Stimulated activated CD4-positive, alpha-beta T cell treated with anti-CD3 and anti-CD28 coated beads, Interleukin-4, amount 100 ng/mL, for 48 hours (primary cell): ENCODE measurements around the gene VAT1.

Source experiments
- DNase-seq, 2 donors: peaks; one replicate each; pipeline ENCODE4 v3.0.0-alpha.2; 2020; ENCODE audit warnings: low read depth in 2 of 2

Gene VAT1

DNA sequence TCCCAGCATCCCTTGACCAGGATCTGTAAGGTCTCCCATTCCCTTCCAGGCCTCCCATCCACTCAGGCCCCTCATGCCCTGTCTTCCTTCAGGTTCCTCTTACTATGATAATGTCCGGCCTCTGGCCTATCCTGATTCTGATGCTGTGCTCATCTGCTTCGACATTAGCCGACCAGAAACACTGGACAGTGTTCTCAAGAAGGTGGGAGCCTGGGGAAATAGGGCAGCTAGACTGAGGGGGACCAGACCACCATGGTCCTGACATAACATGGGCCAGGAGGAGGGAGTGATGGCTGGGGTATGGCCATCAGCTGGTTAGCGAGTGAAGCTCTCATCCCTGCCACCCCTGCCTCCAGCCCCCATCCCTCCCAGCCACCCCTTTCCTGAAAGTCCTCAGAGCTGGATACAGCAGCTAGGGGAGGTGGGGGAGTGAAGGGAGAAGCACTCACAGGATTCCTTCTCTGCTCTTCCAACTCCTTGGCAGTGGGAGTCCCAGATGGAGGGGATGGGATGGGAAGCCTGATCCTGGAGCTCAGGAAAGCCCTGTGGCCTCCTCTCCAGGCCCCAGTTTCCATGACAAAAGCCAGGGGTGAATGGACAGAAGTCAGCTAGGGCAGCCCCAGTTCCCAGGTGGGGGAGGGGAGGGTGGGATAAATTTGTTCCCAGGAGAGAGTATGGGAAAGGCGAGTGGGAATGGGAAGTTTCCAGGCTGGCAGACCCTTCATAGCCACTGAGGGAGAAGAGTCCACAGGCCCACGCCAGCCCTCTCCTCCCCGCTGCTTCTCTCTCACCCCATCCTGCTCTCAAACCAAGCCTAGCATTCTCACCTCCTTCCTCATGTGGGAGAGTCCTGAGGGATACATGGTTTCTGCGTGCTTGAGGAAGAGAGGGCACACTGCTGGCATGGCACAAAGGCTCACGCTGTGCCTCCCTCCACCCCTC lies 5.2 kb upstream of the VAT1 start:
- no peak for DNase-seq

DNA sequence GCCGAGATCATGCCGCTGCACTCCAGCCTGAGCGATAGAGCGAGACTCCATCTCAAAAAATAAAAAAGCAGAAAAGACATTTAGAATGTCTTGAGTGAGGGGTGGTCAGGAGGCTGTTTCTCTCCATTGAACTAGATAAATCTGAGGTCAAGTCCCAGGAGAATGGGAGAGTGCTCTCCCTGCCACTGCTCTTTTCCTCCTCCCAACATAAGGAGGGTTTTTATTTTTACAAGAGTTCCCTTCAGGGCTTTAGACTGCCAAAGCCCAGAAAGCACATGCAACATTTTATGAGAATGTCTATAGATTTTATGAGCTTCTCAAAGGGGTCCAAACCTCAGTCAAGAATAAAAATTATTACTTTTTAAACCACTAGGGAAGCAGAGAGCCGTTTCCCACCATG lies 4.4 kb upstream of the VAT1 start:
- no peak for DNase-seq

DNA sequence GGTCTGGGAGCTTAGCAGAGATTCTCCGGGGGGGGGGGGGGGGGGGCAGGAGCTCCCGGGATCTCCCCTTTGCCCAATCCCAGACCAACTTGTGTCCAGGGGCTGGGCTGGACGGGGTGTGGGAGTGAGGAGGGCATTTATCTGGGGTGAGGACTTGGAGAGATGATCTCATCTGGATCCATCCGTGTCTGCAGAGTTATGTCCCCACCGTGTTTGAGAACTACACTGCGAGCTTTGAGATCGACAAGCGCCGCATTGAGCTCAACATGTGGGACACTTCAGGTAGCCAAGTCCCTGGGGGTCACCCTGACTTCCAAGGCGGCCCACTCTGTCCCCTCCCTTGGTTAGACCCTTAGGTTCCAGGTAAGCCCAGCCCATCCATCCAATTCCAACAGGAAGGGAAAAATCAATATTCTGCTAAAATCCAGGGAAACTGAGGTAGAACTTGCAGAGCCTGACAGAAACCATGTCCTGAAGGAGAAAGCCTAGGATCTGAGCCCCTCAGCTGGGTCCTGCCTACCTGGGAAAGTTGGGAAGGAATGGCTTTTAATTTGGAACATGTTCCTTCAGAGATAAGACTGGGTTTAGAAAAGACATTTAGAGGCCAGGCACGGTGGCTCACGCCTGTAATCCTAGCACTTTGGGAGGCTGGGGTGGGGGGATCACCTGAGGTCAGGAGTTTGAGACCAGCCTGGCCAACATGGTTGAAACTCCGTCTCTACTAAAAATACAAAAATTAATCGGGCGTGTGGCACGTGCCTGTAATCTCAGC lies 3.8 kb upstream of the VAT1 start:
- DNase-seq = no peak

DNA sequence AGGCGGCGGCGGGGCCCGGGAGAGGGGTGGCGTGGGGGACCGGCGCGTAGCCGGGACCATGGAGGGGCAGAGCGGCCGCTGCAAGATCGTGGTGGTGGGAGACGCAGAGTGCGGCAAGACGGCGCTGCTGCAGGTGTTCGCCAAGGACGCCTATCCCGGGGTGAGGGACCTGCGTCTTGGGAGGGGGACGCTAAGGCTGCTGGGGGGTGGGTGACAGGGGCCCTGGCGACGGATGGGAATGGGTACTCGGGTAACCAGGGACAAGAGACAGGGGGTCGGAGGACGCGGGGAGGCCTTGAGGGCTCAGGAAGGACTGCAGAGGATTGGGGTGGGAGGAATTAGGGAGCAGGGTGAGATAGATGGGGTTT lies 3.1 kb upstream of the VAT1 start:
- DNase-seq = no peak

DNA sequence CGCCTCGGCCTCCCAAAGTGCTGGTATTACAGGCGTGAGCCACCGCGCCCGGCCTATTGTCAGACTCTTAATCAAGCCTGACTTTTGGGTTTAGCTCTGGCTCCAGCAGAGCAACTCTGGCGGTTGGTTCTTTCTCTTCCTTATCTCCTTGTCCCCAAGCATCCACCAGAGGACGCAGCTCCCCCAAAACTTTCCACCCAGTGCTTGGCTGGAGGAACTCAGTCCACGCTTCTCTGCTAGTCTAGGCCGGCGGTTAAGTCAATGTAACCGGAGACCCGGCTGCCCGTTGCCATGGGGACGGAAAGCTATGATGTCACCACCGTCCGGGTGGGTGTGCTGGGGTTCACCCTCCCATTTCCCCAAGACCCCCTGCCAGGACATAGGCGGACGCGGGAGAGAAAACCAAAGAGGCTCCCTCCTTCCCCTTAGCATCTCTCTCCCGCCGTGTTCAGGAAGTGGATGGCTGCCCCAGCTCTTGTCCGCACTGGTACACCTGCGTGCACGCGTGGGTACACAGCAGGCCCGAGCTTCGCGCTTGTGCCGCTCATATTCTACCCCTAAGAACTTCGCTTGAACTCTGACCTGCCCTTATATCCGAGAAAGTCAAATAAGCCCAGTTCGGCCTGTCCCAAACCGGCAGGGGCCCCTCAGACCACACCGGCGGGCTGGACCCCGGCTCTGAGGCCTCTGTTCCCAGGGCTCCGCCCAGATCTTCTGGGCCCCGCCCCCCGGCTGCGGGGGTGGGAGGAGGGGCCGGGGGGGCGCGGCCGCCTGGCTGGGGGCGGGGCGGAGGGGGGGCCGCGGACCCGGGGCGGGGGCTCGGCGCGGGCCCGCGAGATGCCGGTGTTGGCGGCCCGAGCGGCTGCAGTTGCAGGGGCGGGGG lies 2.5 kb upstream of the VAT1 start, which contains the start of gene RND2:
Gene RND2 (plus strand): TSS at position 825 of the 883 bp plus-strand sequence. CDS start 117 bp downstream, outside the sequence.
- peak; percentile 63 to 76 for DNase-seq

DNA sequence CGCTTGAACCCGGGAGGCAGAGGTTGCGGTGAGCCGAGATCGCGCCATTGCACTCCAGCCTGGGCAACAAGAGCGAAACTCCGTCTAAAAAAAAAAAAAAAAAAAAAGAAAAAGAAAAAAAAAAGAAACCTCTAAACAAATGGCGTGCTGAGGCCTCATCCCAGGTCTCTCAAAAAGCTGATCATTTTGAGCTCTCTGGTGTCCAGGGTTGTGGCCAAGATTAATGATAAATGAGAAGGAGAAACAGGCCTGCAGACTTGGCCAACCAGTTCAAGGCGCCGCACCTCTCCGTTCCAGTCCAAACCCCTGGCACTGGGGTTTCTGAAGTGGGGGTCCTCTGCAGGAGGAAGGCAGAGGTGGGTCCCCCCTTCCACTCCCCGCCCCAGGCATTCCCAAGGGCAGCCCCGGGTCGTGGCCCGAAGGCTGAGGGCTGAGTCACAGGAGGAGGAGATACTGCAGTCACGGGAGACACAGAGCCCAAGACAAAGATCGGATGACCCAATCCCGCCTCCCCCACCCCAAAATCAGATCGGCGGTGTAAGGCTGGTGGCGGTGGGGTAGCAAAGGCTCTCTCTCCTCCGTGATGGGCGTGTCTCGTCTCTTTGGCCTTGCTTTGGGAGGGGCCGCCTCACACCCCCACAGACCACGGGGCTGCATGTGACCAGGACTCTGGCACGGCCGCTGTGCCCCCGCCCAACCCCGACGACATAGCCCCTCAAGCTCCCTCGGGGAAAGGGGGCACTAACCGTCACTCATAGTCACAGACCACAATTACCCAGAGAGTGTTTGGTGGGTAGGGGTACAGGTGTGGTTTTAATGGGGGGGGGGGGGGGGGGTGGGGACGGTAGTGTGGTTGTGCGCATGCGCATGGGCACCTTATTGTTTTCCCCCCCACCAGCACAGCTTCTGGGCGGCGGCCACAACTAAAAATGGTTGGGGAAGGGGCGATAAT lies 1.1 kb downstream of the VAT1 start:
- no peak for DNase-seq

DNA sequence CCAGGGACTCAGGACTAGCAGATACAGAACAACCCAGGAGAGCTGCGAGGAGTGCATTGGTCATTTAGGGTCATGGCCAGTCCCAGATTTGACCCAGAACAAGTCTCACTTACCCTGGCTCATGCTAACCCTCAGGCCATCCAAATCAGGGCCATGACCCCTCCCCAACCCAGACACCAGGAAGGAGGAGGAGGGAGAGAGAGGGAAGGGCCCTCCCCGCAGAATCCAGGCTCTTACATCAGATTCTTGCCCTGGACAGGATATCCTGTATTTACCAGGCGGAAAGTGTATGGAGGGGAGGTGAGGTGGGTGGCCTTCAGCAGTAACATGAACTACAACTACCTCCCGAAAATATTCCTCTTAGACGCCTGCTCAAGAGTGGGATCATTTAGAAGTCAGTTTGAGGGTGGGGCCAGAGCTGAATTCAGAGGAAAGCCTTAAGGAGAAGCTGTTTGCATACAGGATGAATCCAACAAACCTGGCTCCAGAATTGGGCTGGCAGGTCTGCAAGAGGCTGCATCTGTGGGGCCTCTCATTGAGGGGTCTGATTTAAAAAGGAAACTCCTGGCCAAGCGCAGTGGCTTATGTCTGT lies 2.1 kb downstream of the VAT1 start:
- no peak for DNase-seq

DNA sequence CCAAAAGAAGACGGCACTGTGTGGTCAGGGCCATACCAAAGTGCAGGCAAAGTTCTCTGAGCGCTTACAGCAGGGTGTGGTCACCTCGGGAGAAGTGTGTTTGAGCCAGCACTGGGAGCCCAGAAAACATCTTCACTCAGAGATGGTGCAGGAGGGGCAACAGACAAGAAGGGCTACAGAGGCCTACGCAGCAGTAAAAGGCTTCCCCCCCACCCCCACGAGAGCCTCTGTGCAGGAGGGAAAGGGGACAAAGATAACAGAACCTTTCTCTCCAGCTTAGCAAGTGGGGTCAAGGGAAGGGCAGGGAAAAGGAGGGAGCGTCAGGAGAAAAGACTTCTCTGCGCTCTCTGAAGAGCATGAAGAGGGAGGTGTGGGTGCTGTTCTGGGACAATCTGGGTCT lies 2.8 kb downstream of the VAT1 start:
- DNase-seq = no peak

DNA sequence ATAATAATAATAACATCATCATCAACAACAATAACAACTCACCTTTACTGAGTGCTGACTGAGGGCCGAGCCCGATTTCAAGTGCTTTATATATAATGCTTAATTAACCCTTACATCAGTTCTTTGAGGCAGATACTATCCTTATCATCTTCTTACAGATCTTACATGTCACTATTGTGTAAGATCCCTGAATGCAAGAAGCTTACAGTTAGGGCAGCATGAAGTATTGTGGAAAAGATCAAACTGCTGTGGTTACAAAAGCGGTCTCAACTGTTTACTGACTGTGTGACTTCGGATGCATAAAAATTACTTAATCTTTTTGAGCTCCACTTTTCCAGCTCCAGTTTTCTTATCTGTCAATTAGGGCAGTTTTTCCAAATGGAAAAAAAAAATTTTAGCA lies 3.3 kb downstream of the VAT1 start:
- DNase-seq = no peak

DNA sequence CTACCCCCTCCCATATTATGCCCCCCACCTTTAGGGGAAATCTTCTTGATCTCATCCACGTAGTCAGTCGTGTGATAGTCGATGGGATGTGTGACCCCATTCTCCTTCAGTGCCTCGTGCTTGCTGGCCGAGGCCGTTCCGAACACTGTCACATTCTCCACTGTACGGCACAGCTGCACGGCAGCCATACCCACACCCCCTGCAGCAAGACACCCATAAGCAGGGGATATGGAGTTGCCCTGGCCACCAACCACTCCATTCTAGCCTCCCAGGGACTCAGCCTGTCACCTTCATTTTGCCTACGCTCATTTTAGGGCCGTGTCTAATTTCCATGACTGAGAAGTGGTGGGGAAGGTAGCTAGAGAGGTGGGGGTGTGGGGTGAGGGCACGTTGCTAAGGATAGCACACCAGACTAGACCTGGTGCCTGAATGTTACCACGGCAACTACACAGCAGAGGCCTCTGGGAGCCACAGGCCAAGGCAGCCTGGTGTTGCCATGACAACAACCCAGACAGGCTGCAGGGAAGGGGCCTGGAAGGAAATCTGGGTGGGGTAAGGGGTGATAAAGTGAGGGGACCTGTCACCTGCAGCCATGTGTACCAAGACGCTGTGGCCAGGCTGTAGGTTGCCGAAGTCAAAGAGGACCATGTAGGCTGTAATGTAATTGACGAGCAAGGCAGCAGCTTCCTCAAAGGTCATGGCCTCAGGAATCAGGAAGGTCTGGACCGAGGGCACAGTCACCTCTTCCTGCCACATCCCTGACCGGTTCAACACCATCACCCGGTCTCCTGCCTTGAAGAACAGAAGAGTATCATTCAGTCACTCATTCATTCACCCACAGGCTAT lies 4.0 kb downstream of the VAT1 start:
- no peak for DNase-seq

DNA sequence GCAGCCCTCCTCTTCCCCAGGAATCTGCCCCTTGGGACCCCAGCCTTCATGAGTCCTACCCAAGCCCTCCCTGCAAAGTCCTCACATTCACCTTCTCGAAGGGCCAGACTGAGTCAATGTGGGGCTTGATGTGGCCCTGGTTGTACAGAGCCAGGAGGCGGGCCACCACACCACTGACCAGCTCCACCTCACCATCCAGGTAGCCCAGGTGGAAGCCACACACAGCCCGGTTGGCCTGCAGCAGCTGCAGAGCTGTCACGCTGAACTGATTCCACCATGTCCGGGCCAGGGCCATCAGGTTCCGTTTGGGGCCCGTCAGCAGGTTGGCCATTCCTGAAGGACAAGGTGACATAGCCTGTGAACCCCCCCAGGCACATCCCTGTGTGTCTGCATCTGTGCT lies 6.0 kb downstream of the VAT1 start:
- no peak for DNase-seq

DNA sequence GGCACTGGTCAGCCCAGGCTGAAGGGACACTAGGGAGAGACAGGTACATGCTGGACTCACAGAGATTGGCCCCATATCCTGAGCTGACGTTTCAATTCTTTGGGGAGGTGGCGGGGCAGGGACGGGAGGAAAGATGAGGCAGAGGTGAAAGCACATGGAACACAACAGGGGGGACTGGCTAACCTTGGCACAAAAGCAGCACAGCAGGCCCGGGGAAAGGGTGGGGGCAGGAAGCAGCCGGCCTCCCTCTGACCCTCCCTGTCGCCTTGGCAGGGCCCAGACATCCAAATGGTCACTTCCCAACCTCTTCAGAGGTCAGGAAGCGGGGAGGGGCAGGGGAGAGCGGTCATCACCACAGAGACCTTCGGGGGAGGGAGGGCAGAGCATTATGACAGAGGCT lies 6.6 kb downstream of the VAT1 start:
- DNase-seq = no peak

DNA sequence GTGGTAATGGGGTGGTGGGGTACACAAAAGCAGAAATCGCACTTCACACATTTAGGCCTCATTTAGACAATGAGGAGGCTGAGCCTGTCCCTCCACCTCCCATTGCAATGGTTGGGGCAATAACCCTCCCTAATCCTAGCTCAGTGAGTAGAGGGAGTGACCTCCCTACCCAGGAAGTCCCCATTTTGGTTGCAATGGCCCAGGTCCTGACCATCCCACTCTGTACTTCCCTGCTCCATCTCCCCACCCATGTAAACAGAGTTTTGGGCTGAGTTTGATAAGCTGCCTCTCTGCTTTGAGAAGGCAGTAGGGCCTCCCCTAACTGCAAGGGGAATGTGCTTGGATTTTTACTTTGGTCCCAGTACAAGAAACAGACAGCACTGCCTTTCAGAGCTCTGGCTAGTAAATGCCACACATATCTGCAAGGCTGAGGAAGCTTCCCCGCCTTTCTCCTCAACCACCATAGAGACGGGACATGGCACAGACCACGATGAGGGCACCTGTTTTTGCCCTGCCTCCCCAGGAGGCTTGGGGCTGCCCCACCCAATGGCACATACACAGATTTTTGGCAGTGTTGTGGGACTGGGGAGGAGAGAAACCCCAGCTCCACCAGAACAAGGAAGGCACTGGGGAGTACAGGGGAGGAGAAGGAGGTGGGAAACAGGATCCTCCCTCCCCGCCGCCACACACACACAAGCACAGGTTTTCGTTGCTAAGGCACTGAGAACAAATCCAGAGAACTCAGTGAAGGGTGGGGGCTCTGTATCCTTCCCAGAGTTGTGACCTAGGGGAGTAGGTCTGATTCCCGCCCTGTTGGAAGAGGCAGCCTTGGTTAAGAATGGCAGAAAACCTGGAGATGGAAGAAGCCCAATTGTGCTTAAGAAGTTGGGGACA lies 7.3 kb downstream of the VAT1 start:
- DNase-seq = no peak

DNA sequence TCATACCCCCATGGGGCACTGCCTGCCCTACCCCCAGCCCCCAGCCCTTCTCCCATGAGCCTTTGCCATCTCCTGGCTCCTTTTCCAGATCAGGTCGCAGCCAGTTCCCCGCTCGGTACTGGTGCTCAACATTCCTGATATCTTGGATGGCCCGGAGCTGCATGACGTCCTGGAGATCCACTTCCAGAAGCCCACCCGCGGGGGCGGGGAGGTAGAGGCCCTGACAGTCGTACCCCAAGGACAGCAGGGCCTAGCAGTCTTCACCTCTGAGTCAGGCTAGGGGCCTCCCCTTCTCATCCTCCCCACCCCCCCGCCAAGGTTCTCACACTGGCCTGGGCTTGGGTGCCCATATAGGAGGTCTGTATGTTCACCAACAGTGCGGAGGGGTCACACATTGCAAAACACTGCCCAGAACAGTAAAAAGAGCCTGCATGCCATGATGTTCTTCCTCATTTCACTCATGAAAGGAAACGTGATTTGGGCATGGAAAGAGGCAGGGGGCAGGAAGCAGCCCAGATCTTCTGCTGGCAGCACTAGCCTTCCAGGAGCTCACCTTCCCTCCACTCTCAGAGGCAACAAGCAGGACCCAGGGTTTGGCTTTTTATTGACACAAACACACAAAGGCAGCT lies 8.1 kb downstream of the VAT1 start:
- no peak for DNase-seq

DNA sequence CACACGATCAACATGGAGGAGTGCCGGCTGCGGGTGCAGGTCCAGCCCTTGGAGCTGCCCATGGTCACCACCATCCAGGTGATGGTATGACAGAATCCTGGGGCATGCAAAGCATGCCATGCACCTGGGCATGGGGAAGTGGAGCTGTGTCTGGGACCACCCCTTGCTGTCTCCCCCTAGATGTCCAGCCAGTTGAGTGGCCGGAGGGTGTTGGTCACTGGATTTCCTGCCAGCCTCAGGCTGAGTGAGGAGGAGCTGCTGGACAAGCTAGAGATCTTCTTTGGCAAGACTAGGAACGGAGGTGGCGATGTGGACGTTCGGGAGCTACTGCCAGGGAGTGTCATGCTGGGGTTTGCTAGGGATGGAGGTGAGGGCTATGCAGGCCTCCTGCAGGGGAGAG lies 8.9 kb downstream of the VAT1 start:
- no peak for DNase-seq

DNA sequence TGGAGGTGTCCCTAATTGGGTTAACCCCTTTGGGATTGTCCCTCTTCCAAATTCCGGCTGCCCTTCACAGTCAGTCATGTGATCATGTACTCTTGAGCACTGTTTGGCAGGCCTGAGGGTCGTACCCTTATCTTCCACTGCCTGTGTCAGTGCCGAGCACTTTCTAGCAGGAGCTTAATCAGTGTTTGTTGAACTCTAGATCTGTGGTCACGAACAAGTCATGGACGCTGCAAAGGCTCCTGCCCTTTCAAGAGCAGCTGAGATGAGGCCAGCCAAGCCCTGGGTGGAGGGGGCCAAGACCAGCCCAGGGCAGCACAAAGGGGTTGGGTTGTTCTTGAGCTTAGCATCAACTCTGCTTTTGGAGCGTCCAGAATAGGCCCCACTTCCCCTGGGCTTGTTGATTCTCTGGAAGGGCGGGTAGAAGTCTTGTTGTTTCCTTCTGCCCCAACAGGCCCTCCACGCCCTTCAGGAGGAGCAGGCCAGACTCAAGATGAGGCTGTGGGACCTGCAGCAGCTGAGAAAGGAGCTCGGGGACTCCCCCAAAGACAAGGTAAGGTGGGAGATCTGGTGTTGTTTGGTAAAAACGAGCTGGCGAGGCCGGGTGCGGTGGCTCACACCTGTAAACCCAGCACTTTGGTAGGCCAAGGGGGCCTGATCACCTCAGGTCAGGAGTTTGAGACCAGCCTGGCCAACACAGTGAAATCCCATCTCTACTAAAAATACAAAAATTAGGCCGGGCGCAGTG lies 10.3 kb downstream of the VAT1 start:
- no peak for DNase-seq

DNA sequence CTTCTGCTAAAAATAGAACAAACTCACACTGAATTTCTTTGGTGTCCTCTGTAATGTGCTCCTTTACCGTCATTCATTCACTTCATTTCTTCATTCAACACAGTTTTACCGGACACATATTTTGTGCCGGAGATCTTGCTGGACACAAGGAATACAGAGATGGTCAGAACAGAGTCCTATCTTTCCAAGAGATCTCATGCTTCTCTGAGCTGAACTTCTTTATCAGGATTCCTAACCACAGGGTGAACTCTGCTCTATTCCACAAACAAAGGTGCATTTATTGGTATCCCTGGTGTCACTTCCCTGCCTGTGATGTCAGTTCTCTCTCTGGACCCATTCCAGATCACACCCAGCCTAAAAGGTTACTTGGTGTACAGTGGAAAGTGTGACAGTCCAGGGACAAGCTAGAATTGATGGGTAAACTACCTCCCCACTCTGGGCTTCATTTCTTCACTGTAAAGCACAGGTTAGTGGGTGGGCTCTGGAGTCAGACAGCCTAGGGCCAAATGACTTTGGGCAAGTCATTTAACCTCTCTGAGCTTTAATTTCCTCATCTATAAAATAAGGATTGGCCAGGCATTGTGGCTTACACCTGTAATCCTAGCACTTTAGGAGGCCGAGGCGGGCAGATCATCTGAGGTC lies 11.4 kb downstream of the VAT1 start:
- DNase-seq = no peak
